Measurements from ENCODE around the gene AUTS2.

AUTS2 gene

DNA sequence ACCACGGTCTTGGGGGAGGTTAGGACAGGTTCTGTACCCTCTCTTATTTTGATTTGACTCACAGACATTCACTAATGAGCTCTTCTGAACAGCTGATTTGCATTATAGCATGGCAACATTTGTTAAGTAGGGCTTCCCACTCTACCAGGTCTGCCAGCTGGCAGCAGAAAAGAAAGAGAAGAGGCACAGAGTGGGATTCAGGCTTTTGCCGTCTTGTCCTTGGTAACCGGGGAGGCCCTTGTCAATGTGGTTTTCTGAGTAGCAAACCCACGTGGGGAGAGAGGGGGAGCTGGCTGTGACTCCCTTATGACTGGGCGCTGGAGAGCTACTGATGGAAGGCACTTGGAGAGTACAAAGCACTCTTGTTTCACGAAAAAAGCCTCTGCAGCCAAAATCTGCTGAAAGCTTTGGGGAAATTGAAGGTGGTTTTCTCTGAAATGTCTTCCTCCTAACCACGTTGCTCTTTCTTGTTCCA, 1178.4 kb downstream of the AUTS2 start:
- no peak for DNase-seq (ENCODE audit: low read depth in 2 of 2, low spot score in 1 of 2)

DNA sequence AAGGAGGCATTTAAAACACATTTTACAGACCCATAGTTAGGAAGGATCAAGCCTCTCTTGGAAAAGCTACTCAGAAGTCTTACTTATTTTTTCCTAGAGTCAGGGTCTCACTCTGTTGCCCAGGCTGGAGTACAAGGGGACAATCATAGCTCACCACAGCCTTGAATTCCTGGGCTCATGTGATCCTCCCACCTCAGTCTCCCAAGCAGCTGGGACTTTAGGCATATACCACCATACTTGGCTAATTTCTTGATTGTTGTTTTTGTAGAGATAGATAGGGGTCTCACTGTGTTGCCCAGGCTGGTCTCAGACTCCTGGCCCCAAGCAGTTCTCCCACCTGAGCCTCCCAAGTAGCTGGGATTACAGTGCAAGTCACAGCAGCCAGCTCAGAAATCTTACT, 1179.0 kb downstream of the AUTS2 start:
- no peak for DNase-seq (ENCODE audit: low read depth in 2 of 2, low spot score in 1 of 2)

DNA sequence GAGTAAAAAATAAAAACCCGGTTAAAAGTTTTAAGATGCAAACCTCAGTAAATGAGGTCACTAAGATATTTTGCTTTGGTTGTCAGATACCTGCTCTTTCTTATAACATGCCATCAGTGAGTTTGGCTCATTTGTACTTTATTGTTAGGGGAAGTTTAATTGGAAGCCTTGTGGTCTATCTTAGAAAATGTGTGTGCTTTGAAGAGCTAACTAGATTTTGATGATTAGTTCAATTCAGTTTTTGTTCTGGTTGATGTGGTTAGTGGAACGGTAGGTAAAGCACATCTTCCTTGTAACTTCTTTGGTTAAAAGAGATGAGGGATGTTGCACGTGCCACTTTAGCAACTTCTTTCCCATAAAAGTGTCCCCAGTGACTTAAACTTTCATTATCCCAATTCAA, 1180.3 kb downstream of the AUTS2 start:
- DNase-seq (ENCODE audit: low read depth in 2 of 2, low spot score in 1 of 2): no peak

DNA sequence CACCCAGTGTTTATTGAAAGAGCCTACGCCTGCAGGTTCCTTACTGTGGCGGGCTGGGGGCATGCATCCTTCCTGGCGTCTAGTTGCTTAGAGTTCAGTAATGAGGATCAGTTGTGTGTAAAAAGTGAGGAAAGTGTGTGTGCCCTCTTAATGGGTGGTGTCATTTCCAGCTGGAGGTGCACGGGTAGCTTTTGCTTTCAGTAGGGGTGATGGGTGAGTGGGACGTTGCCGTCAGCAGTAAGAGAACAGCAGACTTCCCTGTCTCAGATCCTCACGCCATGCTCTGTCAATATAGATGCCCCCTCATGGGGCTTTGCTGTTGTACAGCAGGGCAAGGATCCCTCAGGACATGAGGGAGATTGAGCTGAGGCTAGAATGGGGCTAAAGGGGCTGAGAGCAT, 1181.0 kb downstream of the AUTS2 start:
- DNase-seq (ENCODE audit: low read depth in 2 of 2, low spot score in 1 of 2): no peak

DNA sequence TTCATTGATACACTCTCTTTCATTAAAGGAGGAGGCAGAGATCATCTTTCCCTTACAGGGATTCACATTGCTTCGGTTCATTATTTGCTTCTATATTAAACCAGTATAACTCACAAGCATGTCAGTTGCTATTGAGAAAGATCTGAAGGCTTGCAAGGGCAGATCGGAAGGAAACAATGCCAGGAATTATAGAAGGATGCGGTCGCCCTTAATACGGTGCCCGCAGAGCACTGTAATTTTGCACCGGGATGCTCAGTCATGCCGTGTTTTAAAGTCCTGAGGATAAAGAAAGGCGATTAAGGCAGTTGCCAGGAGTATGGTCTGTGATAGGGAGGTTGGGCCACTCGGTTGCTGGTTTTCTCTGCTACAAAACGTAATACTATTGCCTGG, 1183.6 kb downstream of the AUTS2 start:
- DNase-seq (ENCODE audit: low read depth in 2 of 2, low spot score in 1 of 2): no peak

DNA sequence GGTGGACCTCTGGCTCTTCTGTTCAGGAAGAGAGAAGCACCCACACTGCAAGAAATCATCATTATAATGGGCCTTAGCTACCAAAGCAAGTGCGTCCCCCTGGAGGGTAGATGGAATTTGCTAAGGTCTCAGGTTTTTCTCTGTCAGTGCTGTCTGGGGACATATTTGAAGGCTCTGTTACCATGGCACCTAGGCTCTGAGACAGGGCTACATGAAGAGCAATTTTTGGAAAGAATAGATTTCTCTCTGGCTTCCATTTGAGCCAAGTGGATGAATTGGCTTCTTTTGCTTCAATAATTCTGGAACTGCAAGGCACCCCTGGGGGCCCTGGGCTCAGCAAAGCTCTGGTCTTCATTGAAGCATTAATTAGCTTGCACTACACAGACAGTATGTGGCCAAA, 1184.5 kb downstream of the AUTS2 start:
- DNase-seq (ENCODE audit: low read depth in 2 of 2, low spot score in 1 of 2): no peak

DNA sequence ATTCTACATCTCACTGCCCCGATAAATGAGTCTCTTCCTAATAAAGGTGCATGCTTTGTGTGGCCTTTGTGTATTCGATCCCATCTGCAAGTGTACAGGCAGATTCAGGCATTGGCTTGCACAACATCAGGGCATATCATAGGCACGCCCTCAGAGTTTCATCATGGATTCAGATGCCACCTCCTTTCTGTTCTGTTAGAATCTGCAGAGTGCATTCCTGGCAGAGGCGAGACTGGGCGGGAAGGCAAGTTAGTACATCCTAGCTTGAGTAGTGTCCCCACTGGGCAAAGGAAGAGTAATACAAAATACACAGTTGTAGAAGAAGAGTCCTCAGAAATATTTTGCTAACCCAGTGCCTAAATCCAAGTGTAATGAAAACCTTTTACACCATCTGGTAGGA, 1187.2 kb downstream of the AUTS2 start:
- DNase-seq (ENCODE audit: low read depth in 2 of 2, low spot score in 1 of 2): no peak

DNA sequence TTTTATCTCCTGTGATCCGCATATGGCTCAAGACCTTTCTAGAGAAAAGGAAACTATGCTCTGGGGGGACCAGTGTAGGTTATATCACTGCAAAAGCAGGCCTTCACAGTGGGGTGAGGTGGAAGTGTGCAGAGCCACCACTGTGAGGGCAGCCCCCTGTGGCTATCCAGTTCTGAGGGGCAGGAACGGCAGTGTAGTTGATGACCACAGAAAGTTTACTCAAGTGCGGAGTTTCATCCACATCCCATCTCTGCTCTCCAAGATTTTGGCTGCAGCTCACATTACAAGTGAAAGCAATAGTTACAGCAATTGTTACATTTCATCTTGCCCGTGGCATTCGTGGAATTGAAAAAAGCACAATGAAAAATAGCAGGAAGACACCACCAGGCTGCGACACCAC, 1187.8 kb downstream of the AUTS2 start:
- DNase-seq (ENCODE audit: low read depth in 2 of 2, low spot score in 1 of 2): no peak

DNA sequence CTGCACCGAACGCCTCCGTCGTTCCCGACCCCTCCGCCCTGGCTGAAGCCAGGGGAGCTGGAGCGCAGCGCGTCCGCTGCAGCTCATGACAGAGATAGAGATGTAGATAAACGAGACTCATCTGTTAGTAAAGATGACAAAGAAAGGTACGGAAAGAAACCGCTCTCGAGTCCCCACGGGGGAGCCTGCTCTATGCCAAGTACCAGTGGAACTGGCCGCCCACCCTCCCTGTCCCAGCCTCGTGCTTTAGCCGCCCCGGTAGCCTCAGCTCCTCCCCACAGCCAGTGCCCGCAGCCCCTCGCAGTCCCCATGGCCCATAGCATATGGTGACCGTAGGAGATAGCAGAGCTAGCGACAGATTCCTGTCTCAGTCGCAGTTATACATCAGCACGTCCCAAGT, 1189.0 kb downstream of the AUTS2 start:
- no peak for DNase-seq (ENCODE audit: low read depth in 2 of 2, low spot score in 1 of 2)

DNA sequence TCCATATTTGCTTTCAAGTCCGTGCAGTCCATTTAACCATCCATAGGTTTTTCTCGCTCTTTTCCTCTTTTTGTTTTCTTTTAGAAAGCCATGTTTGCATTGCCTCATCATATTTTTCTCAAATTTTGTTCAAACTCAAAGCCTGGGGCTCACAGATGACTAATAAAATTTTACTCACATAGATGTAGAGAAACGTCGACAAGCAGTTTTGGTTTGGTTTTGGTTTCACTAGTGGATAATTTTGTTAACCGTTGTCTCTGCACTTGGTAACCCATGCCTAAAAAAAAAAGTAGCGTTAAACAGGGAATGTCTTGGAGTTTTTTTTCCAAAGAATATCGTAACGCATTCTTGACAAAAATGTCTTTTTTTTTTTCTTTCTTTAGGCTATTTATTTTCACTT, 1189.5 kb downstream of the AUTS2 start:
- no peak for DNase-seq (ENCODE audit: low read depth in 2 of 2, low spot score in 1 of 2)

DNA sequence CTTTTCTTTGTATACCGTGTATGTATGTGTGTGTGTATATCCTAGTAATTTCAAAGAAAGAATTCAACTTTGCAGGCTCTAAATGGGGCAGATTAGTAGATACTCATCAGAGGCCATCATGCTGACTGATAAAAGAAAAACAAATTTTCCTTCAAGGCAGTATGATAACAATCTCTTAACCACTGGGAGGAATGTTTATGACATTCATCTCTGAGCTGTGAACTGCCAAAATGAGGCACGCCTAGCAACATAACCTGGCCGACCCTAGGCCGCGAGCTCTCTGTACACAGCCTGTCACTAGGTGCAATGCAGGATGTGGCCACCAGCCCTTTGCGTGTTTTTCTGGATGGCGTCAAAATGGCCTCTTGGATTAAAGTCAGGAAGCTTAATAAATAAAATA, 1190.0 kb downstream of the AUTS2 start:
- DNase-seq (ENCODE audit: low read depth in 2 of 2, low spot score in 1 of 2): no peak

DNA sequence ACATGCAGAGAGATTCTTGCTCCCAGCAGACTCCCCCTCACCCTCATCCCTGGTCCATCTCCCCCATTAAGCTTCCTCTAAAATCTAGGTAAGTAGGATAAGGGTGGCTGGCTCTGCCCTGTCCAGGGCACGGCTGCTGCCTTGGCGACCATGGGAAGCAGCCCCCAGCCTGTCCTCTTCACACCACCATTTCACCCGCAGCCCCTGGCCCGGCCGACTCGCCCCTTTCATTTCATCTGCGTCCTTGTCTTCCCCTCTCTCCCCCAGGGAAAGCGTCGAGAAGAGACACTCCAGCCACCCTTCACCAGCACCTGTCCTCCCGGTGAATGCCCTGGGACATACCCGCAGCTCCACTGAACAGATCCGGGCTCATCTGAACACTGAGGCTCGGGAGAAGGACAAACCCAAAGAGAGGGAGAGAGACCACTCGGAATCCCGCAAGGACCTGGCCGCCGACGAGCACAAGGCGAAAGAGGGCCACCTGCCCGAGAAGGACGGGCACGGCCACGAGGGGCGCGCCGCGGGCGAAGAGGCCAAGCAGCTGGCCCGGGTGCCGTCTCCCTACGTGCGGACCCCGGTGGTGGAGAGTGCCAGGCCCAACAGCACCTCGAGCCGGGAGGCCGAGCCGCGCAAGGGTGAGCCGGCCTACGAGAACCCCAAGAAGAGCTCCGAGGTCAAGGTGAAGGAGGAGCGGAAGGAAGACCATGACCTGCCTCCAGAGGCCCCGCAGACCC, 1191.4 kb downstream of the AUTS2 start:
- DNase-seq (ENCODE audit: low read depth in 2 of 2, low spot score in 1 of 2): no peak

DNA sequence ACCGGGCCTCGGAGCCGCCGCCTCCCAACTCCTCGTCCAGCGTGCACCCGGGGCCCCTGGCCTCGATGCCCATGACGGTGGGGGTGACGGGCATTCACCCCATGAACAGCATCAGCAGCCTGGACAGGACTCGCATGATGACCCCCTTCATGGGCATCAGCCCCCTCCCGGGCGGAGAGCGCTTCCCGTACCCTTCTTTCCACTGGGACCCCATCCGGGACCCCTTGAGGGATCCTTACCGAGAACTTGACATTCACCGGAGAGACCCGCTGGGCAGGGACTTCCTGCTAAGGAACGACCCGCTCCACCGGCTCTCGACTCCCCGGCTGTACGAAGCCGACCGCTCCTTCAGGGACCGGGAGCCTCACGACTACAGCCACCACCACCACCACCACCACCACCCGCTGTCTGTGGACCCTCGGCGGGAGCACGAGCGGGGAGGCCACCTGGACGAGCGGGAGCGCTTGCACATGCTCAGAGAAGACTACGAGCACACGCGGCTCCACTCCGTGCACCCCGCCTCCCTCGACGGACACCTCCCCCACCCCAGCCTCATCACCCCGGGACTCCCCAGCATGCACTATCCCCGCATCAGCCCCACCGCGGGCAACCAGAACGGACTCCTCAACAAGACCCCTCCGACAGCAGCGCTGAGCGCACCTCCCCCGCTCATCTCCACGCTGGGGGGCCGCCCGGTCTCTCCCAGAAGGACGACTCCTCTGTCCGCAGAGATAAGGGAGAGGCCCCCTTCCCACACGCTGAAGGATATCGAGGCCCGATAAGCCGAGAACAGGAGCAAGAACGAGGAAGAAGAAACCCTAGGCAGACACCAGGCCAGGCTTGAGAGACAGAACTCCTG, 1192.2 kb downstream of the AUTS2 start:
- no peak for DNase-seq (ENCODE audit: low read depth in 2 of 2, low spot score in 1 of 2)

DNA sequence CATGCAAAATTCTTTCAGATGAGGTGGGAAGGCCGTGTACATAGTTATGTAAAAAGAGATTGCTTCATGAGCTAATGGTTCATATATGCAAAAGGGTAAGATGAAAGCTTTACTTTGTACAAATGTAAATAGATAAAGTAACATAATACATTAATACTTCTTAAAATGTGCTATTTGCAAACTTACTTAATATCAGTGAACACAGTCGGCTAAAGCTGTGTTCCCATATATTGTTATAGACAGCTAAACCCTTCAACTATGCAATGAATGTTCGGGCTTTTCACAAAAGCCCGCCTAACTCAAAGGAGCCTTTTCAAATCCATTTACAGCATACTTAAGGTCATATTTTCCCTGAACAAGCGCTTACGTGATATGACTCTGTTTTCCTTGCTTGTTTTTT, 1193.1 kb downstream of the AUTS2 start:
- no peak for DNase-seq (ENCODE audit: low read depth in 2 of 2, low spot score in 1 of 2)

DNA sequence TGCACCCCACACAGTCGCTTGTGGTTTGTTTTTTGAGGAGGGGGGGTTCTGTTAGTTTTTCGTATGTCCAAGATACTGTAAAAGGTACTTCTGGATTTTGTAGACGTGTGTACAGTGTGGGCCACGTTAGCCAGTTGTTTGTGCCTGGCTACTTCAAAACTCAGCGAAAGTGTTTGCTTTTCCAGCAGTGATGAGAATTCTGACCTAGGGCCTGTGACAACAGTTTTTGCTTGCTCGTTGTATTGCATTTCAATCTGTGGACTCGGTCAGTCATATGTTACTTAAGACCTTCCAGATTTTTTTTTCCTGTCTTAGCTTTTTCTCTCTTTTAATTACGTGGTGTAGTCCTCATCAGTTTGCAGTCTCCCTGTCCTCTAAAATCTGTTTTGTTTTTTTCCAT, 1194.8 kb downstream of the AUTS2 start:
- DNase-seq (ENCODE audit: low read depth in 2 of 2, low spot score in 1 of 2): no peak

DNA sequence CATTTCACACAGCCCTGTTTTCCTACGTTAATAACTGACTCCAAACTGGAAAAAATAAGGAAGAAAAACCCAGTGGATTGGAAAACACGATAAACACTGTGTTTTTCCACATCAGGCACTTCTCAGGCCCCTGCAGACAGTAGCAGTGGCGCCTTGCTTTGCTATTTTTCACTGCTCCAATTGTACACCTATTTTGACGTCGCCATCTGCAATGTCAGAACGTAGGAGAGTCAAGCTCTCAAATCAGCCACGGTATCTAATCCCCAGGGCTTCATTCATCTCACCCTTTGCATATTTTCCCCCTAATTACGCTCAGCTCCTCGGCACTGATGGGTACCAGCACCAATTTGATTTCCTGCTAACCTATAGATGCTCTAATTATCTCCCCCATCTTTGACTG, 1195.5 kb downstream of the AUTS2 start:
- no peak for DNase-seq (ENCODE audit: low read depth in 2 of 2, low spot score in 1 of 2)

DNA sequence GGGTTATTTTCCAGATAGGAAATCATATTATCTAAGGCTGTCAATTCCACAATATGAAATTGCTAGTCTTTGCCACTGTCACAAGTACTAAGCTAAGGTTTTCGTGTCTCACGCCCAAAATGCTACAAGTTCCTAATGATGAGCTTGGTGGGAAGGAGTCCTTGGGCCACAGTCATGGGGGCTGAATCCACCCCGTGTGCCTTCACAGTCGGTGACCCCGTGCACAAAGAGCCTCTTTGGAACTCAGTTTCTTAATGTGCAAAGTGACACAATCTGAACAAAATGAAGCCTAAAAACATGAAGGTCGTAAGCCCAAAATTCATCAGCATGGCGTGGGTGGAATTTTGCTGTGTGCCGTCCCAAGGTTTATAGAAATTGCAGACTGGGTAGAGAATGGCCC, 1196.7 kb downstream of the AUTS2 start:
- no peak for DNase-seq (ENCODE audit: low read depth in 2 of 2, low spot score in 1 of 2)

DNA sequence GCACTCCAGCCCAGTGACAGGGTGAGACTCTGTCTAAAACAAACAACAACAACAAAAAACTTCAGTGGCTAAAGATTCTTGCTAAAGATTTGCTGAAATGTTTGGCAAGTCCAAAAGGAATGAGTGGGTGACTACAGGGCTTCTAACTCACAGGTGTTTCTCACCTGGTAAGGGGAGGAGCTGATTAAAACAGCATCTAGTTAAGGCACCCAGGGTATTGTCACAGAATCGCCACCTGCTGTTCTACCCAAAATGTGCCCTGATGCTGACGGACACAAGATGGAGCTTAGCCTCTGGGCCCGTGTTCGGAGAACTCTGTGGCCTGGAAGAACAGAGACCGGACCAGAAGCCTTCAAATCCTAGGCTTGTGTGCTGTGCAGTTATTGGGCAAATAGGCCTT, 1197.7 kb downstream of the AUTS2 start:
- no peak for DNase-seq (ENCODE audit: low read depth in 2 of 2, low spot score in 1 of 2)

DNA sequence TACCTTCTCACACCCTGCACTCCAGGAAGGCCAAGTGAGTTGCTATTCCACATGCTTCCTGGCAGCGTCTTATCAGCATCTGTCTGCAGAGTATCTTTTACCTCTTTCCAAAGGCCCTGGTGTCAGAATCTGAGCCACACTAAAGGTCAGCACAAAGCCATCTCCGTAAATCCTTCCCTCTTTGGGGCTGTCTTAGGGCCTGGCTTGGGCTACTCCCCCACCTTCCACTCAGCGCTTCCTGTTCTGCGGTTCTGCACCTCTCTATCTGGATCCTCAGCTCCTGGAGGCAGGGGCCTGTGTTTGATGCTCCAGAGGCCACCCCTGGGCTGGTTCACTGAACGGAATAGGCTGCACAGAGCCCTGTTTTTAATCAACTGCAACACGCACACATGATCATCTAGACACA, 1198.8 kb downstream of the AUTS2 start:
- no peak for DNase-seq (ENCODE audit: low read depth in 2 of 2, low spot score in 1 of 2)

DNA sequence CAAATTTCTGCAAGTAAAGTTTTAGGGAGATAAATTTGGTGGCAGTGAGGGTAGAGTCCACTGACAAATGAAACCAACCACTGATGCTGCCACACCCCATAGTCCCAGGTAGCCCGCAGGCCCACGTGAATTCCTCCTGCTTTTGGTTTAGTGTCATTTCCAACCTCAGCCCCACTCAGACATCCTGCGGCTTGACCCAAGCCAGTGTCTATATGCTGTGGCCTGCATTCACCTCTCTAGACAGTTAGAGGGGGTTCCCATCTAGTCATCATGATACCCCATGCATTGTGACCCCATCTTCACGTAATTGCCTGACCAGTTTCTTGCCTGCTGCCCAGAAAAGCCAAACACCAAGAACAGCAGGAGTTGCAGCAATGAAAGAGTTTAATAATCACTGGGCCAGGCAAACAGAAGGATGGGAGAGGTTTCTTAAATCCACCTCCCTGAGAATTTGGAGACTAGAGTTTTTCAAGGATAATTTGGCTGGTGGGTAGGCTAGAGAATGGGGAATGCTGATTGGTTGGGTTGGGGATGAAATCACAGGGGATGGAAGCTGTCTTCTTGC, 1201.6 kb downstream of the AUTS2 start:
- no peak for DNase-seq (ENCODE audit: low read depth in 2 of 2, low spot score in 1 of 2)

DNA sequence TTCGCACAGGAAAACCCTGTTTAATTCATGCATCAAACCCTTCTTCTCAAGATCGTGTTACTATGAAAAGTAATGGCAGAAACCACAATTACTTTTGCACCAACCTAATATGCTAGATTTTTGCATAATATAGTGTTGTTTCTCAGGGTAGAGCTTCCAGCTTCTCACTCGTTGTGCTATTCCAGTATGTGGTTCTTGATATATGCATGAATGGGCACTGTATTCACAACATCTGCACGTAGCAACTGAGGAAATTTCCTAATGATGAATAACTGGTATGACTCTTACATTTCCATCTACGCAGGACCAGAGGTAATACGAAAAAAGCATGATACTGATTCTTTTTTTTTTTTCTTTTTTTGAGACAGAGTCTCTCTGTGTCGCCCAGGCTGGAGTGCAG, 1207.1 kb downstream of the AUTS2 start:
- no peak for DNase-seq (ENCODE audit: low read depth in 2 of 2, low spot score in 1 of 2)

DNA sequence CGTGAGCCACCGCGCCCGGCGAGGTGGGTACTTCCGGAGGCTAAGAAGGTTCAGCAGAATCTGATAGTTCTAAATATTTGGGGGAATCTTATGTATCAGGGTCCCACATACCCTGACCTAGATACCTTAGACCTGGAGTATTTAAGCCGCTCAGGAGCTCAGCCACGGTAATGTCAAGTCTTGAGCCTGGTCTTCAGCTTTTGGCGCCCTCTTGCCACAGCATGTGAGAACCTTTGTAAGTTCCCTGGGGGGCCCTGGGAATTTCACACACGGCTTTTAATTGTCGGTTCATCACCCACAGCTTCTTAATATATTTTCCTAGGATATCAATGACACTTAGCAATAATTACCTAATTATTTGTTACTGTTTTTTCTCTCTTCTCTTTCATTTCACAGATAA, 1209.4 kb downstream of the AUTS2 start:
- no peak for DNase-seq (ENCODE audit: low read depth in 2 of 2, low spot score in 1 of 2)
